HEK293T (cell line): ENCODE measurements around the gene IRAK2.

Experiments used
- ARNT ChIP-seq: fragments of 450-650 bp; IDR thresholded peaks from 2 replicates; pipeline ENCODE4 v1.6.1; 2017; ENCODE audit warnings: mild to moderate bottlenecking
- BHLHE40 ChIP-seq: fragments of 450-650 bp; IDR thresholded peaks from 2 replicates; pipeline ENCODE4 v1.6.1; 2016; ENCODE audit warnings: mild to moderate bottlenecking, moderate library complexity, borderline replicate concordance
- CTBP1 ChIP-seq: fragments of 450-650 bp; IDR thresholded peaks from 2 replicates; pipeline ENCODE4 v1.6.1; 2016; ENCODE audit warnings: borderline replicate concordance
- ELF4 ChIP-seq: fragments of 450-650 bp; IDR thresholded peaks from 2 replicates; pipeline ENCODE4 v1.6.1; 2017; ENCODE audit warnings: antibody characterized with exemption
- FOXK2 ChIP-seq: fragments of 450-650 bp; IDR thresholded peaks from 2 replicates; pipeline ENCODE4 v1.6.1; 2016; ENCODE audit warnings: mild to moderate bottlenecking
- FOXM1 ChIP-seq: fragments of 450-650 bp; IDR thresholded peaks from 2 replicates; pipeline ENCODE4 v1.6.1; 2017; ENCODE audit warnings: mild to moderate bottlenecking, borderline replicate concordance
- HDGF ChIP-seq: fragments of 450-650 bp; IDR thresholded peaks from 2 replicates; pipeline ENCODE4 v1.6.1; 2017; ENCODE audit warnings: antibody characterized with exemption, borderline replicate concordance
- NFRKB ChIP-seq: fragments of 450-650 bp; IDR thresholded peaks from 2 replicates; pipeline ENCODE4 v1.6.1; 2016; ENCODE audit warnings: mild to moderate bottlenecking, moderate library complexity
- SP1 ChIP-seq: fragments of 450-650 bp; IDR thresholded peaks from 2 replicates; pipeline ENCODE4 v1.6.1; 2017
- SUZ12 ChIP-seq: fragments of 450-650 bp; IDR thresholded peaks from 2 replicates; pipeline ENCODE4 v1.6.1; 2016; ENCODE audit warnings: mild to moderate bottlenecking
- TARDBP ChIP-seq: fragments of 450-650 bp; IDR thresholded peaks from 2 replicates; pipeline ENCODE4 v1.6.1; 2016
- ZNF384 ChIP-seq: fragments of 450-650 bp; IDR thresholded peaks from 2 replicates; pipeline ENCODE4 v1.6.1; 2016
- TF ChIP-seq, protein P1 (sequence below): fragments of 450-650 bp; IDR thresholded peaks from 2 replicates; pipeline ENCODE4 v1.6.1; 2016

DNA sequence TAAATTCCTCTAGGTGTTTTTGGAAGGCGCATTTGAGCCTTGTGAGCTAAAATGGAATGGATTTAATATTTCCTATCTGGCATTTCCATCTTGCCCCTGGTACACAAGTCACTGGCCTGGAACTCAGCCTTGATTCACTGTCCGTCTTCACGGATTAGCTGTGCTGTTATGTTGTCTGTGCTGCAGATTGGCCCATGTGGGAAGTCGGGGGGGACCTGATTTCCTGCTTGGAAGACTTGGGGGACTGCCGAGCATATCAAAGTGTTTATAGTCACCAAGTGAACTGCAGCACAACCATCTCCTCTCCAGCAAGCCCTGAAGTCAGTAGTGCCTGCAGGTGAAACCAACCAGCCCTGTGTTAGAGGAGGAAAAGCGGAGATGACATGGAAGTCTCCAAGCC lies 115.9 kb downstream of the IRAK2 start:
- TF ChIP-seq FOXM1 (no peak), TARDBP (no peak), NFRKB (no peak), SP1 (no peak), BHLHE40 (no peak), SUZ12 (no peak), HDGF (no peak), ARNT (no peak), FOXK2 (no peak), CTBP1 (no peak), ELF4 (no peak), ZNF384 (no peak)
- TF ChIP-seq, protein P1, sequence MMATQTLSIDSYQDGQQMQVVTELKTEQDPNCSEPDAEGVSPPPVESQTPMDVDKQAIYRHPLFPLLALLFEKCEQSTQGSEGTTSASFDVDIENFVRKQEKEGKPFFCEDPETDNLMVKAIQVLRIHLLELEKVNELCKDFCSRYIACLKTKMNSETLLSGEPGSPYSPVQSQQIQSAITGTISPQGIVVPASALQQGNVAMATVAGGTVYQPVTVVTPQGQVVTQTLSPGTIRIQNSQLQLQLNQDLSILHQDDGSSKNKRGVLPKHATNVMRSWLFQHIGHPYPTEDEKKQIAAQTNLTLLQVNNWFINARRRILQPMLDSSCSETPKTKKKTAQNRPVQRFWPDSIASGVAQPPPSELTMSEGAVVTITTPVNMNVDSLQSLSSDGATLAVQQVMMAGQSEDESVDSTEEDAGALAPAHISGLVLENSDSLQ, result no peak
